Panc1 (cell line): ENCODE results near the gene LSM14A.

Source experiments
- CTCF ChIP-seq: fragments of 450-650 bp; IDR thresholded peaks from 2 replicates; pipeline ENCODE4 v1.5.1; 2017; ENCODE audit warnings: mild to moderate bottlenecking
- POLR2AphosphoS5 ChIP-seq: IDR thresholded peaks from 2 replicates; pipeline ENCODE4 v1.6.1; 2012; ENCODE audit warnings: mild to moderate bottlenecking, low read depth, low read length, moderate library complexity
- REST ChIP-seq, 2 experiments: IDR thresholded peaks; 2 replicates each; pipeline ENCODE4 v1.6.1; 2011 to 2012; ENCODE audit warnings: low read depth in 2 of 2, control low read depth in 1 of 2, low read length in 1 of 2, mild to moderate bottlenecking in 1 of 2, moderate library complexity in 1 of 2; ENCODE audit not compliant: insufficient read depth in 1 of 2
- SIN3A ChIP-seq: IDR thresholded peaks from 2 replicates; pipeline ENCODE4 v1.6.1; 2012; ENCODE audit warnings: low read depth, mild to moderate bottlenecking, low read length, moderate library complexity, borderline replicate concordance; ENCODE audit not compliant: insufficient read depth

GRCh38 chr19:34149873-34150272, 22.4 kb upstream of the LSM14A start:
- TF ChIP-seq POLR2AphosphoS5 (no peak), CTCF (no peak), REST (IDR thresholded peaks at IDR 0.05; ENCODE audit: insufficient read depth in 1 of 2, low read depth in 2 of 2, low read length in 1 of 2) (no peak), SIN3A (no peak)
